Psoas muscle (tissue), 8 donors: ENCODE data around the gene SURF2. TPM values are rescaled to one million over a fixed set of nuclear protein-coding genes. Genes with fewer than 3 reads are reported as not detected.

Source experiments
- ATAC-seq, 4 donors: fragments of 200-7000 bp; cut with Tn5 transposase; one replicate each; pipeline ENCODE4 v1.9.1; 2020; ENCODE audit warnings: moderate library complexity in 3 of 4, mild to moderate bottlenecking in 2 of 4
- DNase-seq, 2 donors: peaks; one replicate each; pipeline ENCODE4 v3.0.0-alpha.2; 2020
- H3K27ac ChIP-seq: fragments of 200-600 bp; one replicate; pipeline ENCODE4 v1.8.0; 2022
- H3K27me3 ChIP-seq, 3 donors: fragments of 200-600 bp in 1 of 3; one replicate each; pipeline versions ENCODE4 v1.6.1 to v1.8.0; 2013 to 2022; ENCODE audit warnings: low read length in 2 of 3, mild to moderate bottlenecking in 2 of 3, moderate library complexity in 1 of 3; ENCODE audit not compliant: insufficient read depth in 3 of 3
- H3K36me3 ChIP-seq, 2 donors: fragments of 200-600 bp in 1 of 2; one replicate each; pipeline versions ENCODE4 v1.6.1 to v1.8.0; 2013 to 2022; ENCODE audit warnings: low read depth in 1 of 2, mild to moderate bottlenecking in 1 of 2, moderate library complexity in 1 of 2; ENCODE audit not compliant: insufficient read depth in 1 of 2
- H3K4me1 ChIP-seq: fragments of 200-600 bp; one replicate; pipeline ENCODE4 v1.8.0; 2022
- H3K4me3 ChIP-seq: fragments of 200-600 bp; one replicate; pipeline ENCODE4 v1.8.0; 2022; ENCODE audit warnings: mild to moderate bottlenecking
- H3K9me3 ChIP-seq: fragments of 200-600 bp; one replicate; pipeline ENCODE4 v1.8.0; 2022
- WGBS, 3 donors: extraction: QIAGEN DNeasy Blood & Tissue Kit; methylation state at CpG; one replicate each; pipeline versions ENCODE4 v1.1.6 to v1.1.7; 2013; 5-methylcytosine and 5-hydroxymethylcytosine counted together
- intact Hi-C, 2 donors: fragments of 100-400 bp; cut with DNase I; formaldehyde crosslinking; loops; one replicate each; pipeline versions ENCODE4 v1.11.0 to v1.14.2; 2022
- polyA plus RNA-seq, 3 donors: library from polyadenylated mRNA; stranded (reverse); fragments of 200-250 nt; gene quantifications; one replicate each; pipeline ENCODE4 v1.2.3, GENCODE V29; 2013
- total RNA-seq, 4 donors: library from RNA; stranded (reverse); fragmentation: NEBNext Ultra II Directional in 2 of 4; extraction: Animal tissue kit (Norgen Biotek cat#: 25700) in 2 of 4; gene quantifications; one replicate each; pipeline versions ENCODE4 v1.2.1 to v1.2.4, GENCODE V29; 2021 to 2023
- TF ChIP-seq, protein P1 (sequence below): fragments of 200-600 bp; IDR thresholded peaks from one replicate; pipeline ENCODE4 v1.8.0; 2022; ENCODE audit warnings: antibody characterized with exemption
- donor health status: healthy with polysubstance abuse.
- donor health status: DM: no; HTN: no; CAD: no; lungs with moderate emphysema.
- donor health status: Bipolar disorder and iron deficiency.
- donor health status: healthy.
- donor health status: DM: yes; HTN: yes; CAD: no.
- donor health status: DM: no; HTN: no; CAD: no.
- donor health status: DM: no; HTN: no; CAD: no.
- donor health status: DM: yes; HTN: yes; CAD: no.

SURF2 gene
- total and polyA plus RNA-seq, 7 donors = 10.9 to 50.6 (median 13.8) TPM

DNA sequence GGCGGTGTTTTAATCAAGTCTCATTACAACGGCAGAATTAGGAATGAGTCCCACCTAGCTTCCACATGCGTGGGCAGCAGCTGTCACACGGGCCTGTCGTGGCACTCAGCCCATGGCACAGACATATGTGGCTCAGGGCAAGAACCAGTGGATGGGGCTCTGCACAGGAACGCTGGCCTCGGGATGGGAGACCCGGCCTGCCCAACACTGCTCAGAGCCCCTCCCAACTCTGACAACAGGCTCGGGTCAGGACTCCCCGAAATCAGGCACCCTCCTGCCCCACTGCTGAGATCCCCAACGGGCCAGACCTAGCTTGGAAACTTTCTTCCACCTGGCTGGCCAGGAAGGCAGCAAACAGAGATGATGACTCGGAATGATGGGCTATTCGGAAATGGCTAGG is 15.4 kb upstream of the SURF2 start:
- H3K27ac ChIP-seq = no peak overlapping the region
- no peaks in the 10 kb centered on the region for H3K27me3 ChIP-seq
- peaks cover 14% of the 10 kb centered on the region for H3K4me1 ChIP-seq
- TF ChIP-seq, protein P1, sequence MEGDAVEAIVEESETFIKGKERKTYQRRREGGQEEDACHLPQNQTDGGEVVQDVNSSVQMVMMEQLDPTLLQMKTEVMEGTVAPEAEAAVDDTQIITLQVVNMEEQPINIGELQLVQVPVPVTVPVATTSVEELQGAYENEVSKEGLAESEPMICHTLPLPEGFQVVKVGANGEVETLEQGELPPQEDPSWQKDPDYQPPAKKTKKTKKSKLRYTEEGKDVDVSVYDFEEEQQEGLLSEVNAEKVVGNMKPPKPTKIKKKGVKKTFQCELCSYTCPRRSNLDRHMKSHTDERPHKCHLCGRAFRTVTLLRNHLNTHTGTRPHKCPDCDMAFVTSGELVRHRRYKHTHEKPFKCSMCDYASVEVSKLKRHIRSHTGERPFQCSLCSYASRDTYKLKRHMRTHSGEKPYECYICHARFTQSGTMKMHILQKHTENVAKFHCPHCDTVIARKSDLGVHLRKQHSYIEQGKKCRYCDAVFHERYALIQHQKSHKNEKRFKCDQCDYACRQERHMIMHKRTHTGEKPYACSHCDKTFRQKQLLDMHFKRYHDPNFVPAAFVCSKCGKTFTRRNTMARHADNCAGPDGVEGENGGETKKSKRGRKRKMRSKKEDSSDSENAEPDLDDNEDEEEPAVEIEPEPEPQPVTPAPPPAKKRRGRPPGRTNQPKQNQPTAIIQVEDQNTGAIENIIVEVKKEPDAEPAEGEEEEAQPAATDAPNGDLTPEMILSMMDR = no peak
- DNase-seq (no peak), ATAC-seq (no peak)
- no peak overlapping the region for H3K4me3 ChIP-seq
- H3K9me3 ChIP-seq = no peaks in the 10 kb centered on the region
- 63 to 71% (median 70%) methylated on average over 13 of the region's 13 CpGs for WGBS, 3 donors
- peaks cover 13 to 74% of the 10 kb centered on the region in 2 donors for H3K36me3 ChIP-seq
- intact Hi-C loops = no loop called here

DNA sequence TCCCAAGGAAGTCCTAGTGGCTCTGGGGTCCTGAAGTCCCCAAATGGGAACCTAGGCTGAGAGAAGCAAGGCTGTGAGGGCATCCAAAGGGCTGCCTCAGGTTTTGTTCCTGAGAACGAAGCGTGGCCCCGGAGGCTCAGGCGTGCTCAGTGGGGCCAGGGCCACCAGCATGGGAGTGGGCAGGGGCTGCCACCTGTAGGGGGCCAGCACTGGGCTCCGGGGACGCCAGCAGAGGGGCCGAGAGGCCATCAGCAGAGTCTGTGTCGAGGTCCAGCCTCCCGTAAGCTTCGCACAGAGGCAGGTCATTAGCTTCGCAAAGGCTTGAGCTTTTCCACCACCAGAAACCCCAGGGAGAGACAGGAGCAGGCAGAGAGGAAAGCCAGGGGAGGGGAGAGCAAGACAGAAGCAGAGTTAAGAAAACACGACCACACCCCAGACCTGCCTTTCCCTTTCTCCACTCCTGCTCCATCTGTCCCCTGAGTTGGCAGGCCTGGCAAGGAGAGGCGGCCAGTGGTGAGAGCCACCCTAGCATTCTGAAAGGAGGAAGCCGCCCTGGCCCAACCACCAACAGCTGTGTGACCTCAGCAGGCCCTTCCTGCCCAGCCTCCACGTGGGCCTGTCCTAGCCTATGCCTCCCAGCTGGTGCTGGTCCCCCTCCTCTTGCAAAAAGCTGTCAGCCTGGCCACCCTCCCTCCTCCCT is 14.8 kb upstream of the SURF2 start:
- H3K27me3 ChIP-seq = no peaks in the 10 kb centered on the region
- peaks cover 13 to 79% of the 10 kb centered on the region in 2 donors for H3K36me3 ChIP-seq
- no peak overlapping the region for H3K4me3 ChIP-seq
- H3K9me3 ChIP-seq = no peaks in the 10 kb centered on the region
- WGBS, 3 donors = 75 to 80% (median 75%) methylated on average over 15 of the region's 15 CpGs
- peak in 3 of 4 donors; percentile 21 to 50 (median 26) for ATAC-seq
- no peak overlapping the region for H3K27ac ChIP-seq
- peak; percentile 61 to 74 for DNase-seq
- TF ChIP-seq, protein P1 = no peak
- peaks cover 20% of the 10 kb centered on the region for H3K4me1 ChIP-seq
- intact Hi-C loops = no loop called here

DNA sequence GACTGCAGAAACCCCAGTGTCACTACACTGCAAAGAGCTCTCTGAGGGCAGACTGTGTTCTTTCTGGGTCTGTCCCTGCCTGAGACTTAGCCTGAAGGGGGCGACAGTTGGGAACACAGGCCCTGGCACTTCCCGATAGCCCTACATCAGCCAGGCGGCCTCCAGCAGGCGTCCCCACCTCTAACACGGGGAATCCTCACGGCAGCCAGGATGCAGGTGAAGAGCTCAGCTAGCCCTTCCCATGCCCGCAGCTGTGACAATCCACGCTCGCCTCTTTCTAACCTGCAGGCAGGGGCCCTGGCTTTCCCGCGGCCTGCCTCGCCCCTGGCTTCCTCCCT is 14.3 kb upstream of the SURF2 start:
- 75 to 81% (median 78%) methylated on average over 12 of the region's 12 CpGs for WGBS, 3 donors
- Histone ChIP-seq H3K27ac (no peak overlapping the region), H3K4me3 (no peak overlapping the region), H3K4me1 (peaks cover 25% of the 10 kb centered on the region), H3K27me3 (no peaks in the 10 kb centered on the region), H3K9me3 (no peaks in the 10 kb centered on the region), H3K36me3 (peaks cover 13 to 79% of the 10 kb centered on the region in 2 donors)
- TF ChIP-seq, protein P1 = no peak
- intact Hi-C loops = no loop called here
- ATAC-seq (peak in 1 of 4 donors; percentile 4), DNase-seq (no peak)

DNA sequence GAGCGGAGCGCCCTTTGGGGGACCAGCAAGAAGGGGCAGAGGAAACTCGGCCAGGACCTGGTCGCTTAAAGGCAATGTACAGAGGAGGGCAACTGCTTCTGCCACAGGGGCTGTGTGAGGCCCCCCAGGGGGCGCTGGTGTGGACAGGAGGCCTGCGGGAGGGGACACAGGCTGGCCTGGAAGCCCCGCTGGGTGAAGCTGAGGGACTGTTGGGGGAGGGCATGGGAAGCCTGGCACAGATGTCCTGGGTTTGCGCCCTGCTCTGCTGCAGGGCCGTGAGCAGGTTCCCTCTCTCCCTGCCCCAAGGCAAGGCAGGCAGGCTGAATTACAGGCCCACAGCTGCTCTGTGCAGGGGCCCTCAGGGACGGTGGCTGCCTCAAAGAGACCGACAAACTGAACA is 13.8 kb upstream of the SURF2 start:
- no peak overlapping the region for H3K4me3 ChIP-seq
- no peak for ATAC-seq
- TF ChIP-seq, protein P1 = no peak
- H3K9me3 ChIP-seq = no peaks in the 10 kb centered on the region
- H3K4me1 ChIP-seq = peaks cover 26% of the 10 kb centered on the region
- H3K27ac ChIP-seq = no peak overlapping the region
- intact Hi-C loops = no loop called here
- 64 to 74% (median 67%) methylated on average over 10 to 11 of the region's 11 CpGs for WGBS, 3 donors
- H3K27me3 ChIP-seq = no peaks in the 10 kb centered on the region
- no peak for DNase-seq
- peaks cover 13 to 79% of the 10 kb centered on the region in 2 donors for H3K36me3 ChIP-seq

DNA sequence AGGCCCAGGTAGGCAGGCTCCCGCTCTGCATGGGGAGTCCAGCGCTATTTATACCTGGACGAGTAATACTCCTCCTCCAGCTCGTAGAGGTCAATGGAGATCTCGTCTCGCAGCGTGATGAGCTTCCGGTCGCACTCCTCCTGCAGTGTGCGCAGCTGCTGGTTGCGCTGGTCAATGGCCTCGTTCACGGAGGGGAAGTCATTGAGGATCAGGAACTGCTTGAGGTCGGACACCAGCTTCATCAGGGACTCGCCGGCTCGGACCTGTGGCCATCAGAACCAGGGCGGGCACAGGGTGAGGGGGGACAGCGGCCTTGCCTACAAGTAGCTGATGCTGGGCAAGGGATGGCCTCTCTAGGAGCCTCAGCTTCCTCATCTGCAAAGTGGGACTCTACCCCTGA is 12.3 kb upstream of the SURF2 start:
- H3K4me1 ChIP-seq = peaks cover 26% of the 10 kb centered on the region
- WGBS, 3 donors = 93 to 96% (median 94%) methylated on average over 19 of the region's 19 CpGs
- H3K27ac ChIP-seq = no peak overlapping the region
- intact Hi-C loops = no loop called here
- no peaks in the 10 kb centered on the region for H3K27me3 ChIP-seq
- DNase-seq (no peak), ATAC-seq (no peak)
- H3K36me3 ChIP-seq = peaks cover 13 to 79% of the 10 kb centered on the region in 2 donors
- H3K9me3 ChIP-seq = no peaks in the 10 kb centered on the region
- TF ChIP-seq, protein P1 = no peak
- H3K4me3 ChIP-seq = no peak overlapping the region
